Stimulated activated CD8-positive, alpha-beta memory T cell treated with anti-CD3 and anti-CD28 coated beads, Interleukin-12 subunit alpha, Interleukin-12 subunit beta, amount 100 ng/mL, for 4 hours (primary cell): ENCODE measurements around the gene FAM156A.
A peak's percentile ranks its signal among the peaks of the same experiment; 100 is the strongest.
"Not testable (repeated sequence)": the region's sequence is repeated elsewhere in the genome, so short reads cannot be mapped to it uniquely, and the experiment has no call there.

Experiments
- DNase-seq: peaks from one replicate; pipeline ENCODE4 v3.0.0-alpha.2; 2020; ENCODE audit warnings: low read depth

The FAM156A gene, protein sequence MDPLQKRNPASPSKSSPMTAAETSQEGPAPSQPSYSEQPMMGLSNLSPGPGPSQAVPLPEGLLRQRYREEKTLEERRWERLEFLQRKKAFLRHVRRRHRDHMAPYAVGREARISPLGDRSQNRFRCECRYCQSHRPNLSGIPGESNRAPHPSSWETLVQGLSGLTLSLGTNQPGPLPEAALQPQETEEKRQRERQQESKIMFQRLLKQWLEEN

DNA sequence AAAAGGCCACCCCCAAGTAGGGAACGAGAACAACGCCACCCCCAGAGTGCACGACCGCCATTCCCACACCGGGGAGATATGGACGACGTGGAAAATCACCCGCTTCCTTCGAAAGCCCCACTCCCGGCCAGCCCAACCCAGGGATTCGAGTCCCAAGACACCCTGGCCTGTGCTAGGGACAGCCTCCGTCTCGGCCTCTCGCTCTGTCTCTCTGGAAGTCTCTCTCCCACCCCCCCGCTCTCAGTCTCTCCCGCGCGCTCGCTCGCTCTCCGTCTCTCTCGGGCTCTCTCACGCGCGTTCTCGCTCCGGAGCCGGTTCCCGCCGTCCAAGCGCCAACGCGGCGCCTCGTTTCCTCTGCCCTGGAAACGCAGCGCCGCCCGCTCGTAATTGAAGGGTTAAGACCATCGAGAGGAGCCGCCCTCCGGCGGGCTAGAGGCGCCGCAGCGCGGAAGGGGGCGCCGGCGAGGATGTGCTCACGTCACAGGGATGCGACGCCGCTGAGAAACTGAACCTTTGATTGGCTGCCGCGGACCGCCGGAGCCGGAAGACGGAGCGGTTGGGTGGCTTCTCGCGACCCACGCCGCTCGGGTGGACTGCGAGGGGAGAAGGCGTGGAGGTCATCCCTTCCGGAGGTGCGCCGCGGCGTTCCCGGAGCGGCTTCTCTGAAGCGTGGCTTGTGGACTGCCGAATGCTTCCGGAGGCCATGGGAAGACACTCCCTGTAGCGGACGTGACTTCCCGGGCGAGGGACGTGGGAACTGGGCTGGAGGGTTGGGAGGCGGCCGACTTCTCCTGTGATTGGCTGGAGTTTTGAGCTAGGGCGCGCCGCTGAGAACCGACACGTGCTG is at the start of gene FAM156A:
TSS of gene FAM156A (minus strand) at position 406 of the 847 bp plus-strand sequence. CDS start 9,930 bp downstream, outside the sequence.
- not testable (repeated sequence) for DNase-seq

DNA sequence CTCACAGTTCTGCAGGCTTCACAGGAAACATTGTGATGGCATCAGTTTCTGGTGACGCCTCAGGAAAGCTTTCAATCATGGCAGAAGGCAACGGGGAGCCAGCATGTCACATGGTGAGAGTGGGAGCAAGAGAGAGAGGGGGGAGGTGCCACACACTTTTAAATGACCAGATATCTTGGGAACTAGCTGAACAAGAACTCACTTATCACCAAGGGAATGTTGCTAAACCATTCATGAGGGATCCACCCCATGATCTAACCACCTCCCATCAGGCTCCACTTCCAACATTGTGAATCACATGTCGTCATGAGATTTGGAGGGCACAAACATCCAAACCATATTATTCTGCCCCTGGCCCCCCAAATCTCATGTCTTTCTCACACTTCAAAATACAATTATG is 47.0 kb upstream of the FAM156A start:
- DNase-seq = no peak

DNA sequence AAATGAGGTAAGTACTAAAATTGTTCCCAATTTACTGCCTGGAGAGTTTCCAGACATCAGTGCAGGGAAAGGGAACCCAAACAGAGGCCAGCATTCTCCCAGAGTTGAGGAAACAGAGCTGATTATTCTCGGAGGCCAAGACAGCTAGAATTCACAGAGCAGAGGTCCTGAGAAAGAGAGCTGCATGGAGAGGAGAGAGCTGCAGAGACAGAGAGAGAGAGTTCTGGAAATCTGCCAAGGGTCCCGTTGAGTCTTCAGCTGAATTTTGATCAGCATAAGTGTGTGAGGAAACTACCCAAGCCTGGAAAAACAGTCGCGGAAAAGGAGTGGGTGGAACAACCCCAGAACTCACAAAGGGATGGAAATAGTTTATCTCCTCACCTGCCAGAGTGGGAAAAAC is 46.5 kb upstream of the FAM156A start:
- no peak for DNase-seq

DNA sequence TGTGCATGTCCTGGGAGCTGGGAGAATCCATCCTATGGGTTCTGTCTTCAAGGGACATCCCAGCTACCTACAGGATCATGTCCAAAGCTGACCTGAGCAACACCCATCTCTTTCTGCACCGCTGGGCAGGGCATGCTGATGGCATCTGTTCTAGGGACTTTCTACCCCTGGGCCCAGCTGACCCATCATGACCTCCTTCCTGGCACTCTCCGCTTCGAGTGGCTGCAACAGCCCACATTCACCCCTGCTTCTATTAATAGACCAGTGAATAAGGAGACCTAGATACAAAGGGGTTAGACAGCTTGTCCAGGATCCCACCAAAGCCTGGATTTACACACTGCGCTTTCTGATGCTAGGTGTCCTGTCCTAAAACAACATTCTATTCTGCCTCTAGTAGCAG is 45.7 kb upstream of the FAM156A start:
- no peak for DNase-seq

DNA sequence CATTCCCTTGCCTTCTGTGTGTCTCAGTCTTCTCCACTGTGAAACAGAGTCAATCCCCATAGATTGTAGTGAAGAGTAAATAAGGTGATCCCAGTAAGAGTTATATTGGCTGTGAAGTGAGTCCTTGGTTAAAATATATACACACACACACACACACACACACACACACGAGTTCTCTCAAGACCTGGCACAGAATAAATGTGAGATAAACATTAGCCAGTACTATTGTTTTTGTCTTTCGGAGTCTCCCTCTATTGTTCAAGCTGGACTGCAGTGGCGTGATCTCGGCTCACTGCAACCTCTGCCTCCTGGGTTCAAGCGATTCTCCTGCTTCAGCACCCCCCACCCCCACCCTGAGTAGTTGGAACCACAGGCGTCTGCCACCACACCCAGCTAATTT is 44.8 kb upstream of the FAM156A start:
- DNase-seq = no peak

DNA sequence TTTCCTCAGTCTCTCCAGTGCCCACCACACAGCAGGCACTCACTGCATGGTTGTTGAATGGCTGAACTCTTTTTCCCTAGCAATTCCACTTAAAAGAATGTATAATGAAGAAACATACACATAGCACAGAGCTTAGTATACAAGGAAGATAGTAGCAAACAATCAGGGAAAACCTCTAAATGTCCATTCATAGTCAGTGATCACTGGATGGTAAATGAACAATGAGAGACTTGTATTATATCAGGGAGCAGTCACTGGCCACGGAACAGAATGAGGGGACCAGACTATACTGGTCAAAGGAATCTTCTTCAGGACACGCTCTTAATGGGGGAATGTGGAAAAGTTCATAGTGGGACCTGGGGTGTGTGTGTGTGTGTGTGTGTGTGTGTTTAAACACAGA is 43.6 kb upstream of the FAM156A start:
- no peak for DNase-seq

DNA sequence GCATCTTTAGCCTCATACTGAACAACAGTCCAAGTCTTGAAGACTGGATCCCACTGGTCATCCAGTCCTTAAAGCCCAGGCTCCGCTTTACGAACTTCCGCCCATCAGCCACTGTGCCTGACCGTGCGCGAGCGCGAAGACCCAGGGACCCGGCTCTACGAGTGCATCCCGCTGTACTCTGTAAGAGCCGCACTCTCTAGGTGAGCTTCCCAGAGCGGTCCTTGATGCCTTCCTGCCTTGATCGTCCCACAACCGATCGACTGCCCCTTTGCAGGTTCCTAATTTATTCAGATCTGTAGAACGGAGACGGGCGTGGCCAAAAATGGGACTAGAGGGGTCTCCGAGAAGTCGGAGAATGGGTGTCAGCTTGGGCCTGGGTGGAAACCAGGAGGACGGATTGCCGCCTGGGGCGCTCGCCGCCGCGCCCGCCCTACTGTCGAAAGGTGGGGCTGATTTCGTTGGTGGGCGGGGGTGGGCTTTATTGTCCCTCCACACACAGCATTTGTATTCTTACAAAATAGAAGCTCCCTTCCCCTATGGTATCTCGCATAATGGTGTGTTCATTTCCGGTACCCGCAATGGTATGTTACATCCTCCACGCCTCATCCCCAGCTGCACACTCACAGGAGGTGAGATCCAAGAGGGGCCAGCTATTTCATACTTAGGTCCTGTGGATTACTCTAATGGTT is 42.3 kb upstream of the FAM156A start:
- no peak for DNase-seq

DNA sequence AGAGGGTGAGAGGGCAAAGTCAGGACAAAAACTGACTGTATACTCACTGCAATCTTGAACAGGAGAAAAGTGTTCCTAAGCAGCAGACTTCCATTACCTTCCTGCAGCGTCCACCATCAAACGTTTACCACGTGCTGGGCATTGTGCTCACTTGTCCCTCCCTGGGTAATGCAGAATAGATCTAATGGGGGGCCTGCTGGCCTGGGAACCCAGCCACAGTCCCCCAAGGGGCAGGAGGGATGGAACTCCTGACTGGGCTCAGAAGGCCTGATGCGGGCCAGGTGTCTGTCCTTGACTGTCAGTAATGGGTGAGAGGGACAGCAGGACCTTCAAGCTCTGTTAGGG is 37.6 kb upstream of the FAM156A start:
- DNase-seq = no peak

DNA sequence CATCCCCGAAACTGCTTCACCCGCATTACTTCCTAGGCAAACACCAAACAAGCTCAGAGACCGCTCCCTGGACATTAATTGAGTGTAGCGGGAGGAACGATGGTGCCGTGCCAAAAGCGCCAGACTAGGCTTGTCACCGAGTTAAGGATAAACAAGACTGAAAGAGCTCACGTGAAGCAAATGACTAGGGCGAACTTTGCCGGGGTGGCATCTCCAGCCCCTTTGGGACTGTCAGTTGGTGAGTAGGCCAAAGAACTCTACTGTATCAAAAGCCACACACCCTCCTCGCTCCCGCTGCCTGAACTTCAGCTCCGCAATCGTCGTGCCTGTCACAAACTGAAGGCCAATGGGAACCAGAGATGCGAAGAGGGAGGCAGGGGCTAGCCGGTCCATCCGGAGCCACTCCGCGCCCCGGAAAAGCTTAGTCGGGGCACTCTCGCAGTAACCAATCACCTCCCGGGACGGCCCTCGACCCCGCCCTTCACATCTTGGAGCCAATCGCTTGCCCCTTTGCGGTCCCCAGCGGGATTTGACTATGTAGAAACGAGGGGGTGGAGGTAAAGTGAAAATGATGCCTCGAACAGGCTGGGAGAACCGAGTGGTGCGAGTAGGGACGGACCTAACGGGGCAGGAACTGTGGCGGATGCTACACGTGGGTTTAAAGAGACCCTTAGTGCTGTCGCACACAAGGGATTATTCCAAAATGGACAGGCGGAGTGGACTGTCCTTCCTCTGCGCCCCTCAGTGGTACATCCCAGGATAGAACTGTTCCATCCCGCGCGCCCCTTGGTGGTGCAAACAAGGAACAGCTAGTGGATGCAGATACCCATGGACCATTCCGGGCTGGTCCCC is 37.0 kb upstream of the FAM156A start:
- DNase-seq = peak; percentile 77

DNA sequence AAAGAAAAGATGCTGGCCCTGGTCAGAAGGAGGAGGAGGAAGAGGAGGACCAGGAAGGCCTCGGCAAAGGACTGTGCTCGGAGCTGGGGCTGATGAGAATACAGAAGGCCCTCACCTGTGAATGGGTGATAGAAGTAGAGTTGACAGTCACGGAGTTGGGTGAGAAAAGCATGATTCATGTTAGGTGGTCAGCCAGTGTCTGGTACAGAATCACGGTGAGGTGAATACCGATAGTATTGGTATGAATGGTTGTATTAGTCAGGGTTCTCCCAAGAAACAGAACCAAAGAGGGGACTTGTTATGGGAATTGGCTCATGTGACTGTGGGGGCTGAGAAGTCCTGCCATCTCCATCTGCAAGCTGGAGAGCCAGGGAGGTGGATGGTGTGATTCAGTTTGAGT is 32.5 kb upstream of the FAM156A start:
- DNase-seq = no peak

DNA sequence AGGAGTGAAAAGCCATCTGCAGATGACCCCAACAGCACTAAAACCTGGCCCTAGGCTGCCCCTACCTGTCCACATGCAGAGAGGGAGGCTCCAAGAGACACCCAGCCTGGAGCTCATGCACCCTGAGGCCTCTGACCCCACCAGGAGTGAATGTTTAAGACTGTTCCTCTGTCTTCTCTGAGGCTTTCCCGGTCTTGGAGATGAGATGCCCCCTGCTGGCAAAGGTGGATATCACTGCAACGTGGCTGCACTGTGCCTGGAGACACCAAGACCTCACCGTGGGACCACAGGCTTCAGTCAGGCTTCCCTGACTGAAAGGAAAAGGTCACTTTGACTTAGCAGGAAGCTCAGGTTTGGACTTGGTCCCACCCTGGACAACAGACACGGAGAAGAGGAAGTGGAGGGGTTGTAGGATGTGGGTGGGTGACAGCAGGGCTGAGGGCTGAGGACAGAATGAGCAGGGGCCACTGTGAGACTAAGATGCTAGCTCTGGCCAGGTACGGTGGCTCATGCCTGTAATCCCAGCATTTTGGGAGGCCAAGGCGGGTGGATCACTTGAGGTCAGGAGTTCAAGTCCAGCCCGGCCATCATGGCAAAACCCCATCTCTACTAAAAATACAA is 31.8 kb upstream of the FAM156A start:
- DNase-seq = not testable (repeated sequence)

DNA sequence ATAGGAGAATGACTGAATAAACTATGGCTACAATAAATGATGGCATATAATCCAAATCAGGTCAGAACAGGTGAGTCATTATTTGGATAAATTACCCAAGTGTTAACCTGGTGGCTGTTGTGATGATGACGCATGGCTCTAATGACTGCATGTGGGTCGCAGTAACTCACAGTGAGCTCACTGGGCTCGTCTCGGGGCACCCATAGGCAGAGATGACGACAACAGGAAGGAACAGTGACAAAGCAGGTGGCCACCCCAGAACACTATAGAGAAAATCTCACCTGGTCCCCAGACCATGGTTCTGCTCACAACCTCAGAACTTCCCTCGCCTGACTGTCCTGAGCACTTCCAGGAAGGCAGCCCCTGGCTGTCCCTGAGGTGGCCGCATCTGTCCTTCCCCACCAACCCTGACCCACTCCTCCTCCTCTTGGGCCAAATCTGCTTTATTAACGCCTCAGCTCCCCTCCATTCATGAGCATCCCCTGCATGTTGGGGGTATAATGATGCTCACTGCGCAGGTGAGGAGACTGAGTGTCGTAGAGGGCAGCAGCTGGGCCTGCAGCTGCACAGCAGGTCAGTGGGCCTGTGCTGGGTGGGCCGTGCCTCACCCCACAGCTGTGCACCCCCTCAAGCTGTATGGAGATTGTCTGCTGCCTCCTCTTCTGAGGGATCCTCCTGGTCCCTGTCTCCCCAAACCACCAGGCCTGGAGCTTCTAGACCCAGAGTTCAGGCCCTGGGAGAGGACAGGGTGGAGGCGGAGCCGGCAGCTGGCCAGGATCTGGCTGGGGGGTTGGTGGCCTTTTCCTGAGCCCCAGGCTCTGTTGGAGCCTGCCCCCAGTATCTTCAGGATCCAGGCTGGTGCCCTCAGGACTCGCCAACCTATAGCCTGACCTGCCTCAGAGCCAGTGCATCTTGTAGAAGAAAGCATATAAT is 30.9 kb upstream of the FAM156A start:
- no peak for DNase-seq

DNA sequence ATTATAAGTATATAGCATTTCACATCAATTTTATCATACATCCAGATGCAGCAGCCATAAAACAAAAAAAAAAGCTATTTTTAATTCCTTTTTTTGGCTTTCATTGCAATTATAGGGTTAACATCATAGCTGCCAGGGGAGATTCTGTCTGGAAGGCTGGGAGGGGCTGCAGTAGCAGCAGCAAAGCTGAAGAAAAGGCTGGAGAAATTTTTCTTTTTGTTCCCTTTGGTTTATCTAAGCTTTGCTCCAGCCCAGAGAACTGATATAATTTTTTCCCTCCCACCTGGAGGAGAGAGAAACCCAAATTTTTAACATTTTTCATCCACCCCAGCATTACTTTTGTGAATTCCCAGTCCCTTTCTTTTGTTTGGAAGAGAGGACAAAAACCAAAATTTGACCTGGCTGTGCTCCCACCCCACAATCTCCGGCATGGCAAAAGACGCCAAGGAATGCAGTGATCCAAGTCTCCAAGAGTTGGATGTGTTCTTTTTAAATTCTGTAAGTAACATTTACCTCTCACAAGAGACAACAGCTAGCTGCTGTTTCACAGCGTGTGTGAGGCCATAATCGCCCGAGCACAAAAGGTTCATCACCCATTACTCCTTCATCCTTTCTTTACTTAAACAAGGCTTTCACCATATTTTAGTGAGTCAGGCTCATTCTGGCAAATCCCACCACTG is 25.1 kb upstream of the FAM156A start:
- no peak for DNase-seq

DNA sequence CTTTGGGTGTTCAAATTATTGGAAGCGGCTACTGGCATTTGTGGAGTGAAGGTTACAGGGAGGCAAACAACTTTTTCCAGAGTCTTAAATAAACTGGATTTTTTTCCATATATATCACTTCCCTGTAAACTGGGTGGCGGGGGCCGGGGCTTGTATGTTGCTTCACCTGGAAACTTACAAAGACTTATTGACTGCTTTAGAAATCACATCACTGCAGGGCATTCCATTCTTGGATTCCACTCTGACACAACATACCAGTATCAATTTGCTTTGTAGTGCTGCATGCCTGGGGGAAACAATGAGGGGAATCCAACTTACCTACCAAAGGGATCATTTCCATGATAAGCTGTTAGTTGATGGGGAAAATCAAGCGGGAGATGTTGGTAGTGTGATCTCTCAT is 21.7 kb upstream of the FAM156A start:
- DNase-seq = no peak

DNA sequence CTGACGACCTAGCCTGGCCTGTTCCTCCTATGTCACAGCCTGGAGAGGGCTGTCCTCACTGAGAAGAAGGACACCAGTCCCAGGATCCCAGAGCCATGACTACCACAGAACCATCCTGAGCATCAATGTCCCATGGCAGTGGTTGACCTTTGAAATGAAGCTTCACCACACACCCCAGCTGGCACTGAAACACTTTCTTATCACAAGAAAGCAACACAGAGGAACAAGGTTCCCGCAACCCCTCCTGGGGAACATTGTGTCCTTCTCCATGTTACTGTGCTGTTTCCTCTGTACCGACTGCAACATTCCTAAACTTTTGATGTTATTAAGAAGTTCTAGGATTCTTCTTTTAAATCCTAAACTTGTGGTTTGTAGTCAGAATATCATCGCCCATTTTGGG is 21.2 kb upstream of the FAM156A start:
- no peak for DNase-seq

DNA sequence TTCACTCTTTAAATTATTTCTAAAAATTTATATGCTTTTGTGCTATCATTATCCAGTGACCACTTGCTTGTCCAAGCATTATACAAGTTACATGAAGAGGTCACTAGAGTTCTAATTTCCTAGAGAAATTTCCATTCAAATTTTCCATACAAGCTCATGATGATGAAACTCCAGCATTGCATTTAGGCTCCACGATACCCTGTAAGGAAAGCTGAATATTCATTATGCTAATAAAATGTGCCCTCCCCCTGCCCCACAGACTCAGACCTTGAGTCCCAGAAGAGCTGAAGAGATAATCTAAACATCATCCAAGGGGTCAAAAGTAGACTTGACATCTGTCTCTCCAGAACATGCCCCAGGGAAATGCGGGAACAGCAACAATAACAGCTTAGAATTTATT is 19.6 kb upstream of the FAM156A start:
- no peak for DNase-seq

DNA sequence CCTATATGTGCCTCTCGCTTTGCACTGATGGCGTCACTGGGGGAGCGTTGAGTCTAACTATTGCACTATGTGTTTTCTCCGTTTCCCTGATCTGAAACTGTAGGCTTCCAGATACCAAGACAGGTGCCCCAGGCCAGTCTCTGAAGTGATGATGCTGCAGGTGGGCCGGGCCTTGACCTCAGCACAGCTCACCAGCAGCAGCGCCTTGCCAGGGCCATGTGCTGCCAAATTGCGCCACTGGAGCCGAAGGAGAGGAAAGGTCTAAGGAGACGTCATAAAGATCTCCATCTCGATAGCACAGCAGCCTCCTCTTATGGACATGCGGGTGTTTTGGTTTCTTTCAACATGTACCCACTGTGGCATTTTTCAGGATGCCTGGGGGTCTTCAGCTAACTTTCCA is 17.3 kb upstream of the FAM156A start:
- DNase-seq = not testable (repeated sequence)

DNA sequence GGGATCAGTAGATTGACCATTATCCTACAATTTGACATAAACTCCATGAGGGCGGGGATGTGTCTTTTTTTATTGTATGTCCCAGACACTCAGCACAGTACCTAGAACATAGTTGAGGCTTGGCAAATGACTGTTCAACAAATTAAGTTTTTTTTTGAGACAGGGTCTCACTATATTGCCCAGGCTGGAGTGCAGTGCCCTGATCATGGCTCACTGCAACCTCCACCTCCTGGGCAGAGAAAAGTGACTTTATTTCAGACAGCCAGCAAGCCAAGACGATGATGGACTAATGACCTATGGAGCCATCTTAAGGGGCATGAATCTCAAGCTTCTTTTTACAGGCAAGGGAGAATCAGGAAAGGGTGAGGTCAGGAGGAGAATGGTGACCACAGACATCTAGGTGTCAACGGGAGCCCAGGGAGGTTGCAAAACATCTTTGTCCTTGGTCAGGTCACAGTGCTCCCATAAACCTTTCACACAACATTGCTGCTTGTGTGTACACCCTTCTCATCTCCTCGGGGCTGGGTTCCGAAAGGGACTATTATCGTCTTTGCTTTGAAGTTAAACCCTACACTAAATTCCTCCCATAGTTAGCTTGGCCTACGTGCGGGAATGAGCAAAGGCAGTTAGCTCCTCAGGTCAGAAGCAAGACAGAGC is 16.1 kb upstream of the FAM156A start:
- DNase-seq = not testable (repeated sequence)

DNA sequence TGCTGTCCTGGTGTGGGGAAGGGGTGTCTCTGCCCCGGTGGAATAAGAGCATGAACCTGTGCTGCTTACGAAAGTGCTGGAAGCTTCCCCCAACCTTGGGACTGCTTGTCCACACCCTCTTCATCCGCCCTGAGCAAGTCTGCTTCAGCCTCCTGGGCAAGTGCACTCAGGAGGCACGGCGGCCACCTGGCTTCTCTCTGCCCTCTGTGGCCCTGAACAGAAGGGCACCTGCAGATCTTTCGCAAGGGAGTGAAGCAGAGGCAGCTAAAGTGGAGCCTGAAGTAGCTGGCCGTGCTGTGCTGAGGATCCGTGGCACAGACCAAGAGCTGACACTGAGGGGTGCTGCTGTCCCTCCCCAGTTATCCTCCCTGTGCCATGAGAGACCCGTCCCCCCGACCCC is 9.6 kb upstream of the FAM156A start:
- DNase-seq = not testable (repeated sequence)
